HFF-Myc (cell line): ENCODE measurements around the gene ZNHIT6.

ENCODE experiments used
- DNase-seq: peaks from one replicate; pipeline ENCODE4 v3.0.0-alpha.2; 2011; ENCODE audit warnings: low read depth; ENCODE audit errors: extremely low read depth
- H3K4me3 ChIP-seq: replicated peaks from 2 replicates; pipeline ENCODE4 v1.5.1; 2011; ENCODE audit warnings: low read depth, mild to moderate bottlenecking, control low read depth, low read length
- TF ChIP-seq, protein P1 (sequence below): IDR thresholded peaks from 2 replicates; pipeline ENCODE4 v1.5.1; 2012; ENCODE audit warnings: mild to moderate bottlenecking, low read depth, low read length, control low read depth; ENCODE audit errors: missing control alignments

The ZNHIT6 gene

DNA sequence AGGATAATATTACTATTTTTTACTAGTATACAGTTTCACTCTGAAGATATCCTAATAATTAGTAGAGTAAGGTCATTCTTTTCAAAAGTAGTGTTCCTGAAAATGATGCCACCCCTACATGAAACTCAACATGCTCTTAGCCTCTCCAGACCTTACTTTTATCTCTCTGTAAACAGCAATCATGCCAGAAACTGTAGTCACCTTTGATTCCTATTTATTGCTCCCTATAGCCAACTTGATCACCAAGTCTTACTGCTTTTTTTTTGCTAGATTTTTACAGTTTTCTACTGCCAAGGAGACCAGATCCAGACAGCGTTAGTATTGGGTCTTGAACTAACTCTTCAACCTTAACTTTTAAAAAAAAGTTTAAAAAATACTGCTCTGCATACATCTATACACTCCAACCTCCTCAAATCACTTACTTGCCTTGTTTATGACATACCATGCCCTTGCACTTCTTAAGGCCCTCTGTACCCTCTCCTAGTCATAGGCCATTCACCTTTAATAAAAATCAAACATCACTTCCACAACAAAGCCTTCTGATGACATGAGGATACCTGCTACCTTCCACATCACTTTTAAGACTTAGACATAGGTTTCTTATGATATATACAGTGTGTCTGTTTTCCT lies 36.1 kb downstream of the ZNHIT6 start:
- H3K4me3 ChIP-seq, result no peak overlapping the region
- no peak for DNase-seq
- TF ChIP-seq, protein P1, sequence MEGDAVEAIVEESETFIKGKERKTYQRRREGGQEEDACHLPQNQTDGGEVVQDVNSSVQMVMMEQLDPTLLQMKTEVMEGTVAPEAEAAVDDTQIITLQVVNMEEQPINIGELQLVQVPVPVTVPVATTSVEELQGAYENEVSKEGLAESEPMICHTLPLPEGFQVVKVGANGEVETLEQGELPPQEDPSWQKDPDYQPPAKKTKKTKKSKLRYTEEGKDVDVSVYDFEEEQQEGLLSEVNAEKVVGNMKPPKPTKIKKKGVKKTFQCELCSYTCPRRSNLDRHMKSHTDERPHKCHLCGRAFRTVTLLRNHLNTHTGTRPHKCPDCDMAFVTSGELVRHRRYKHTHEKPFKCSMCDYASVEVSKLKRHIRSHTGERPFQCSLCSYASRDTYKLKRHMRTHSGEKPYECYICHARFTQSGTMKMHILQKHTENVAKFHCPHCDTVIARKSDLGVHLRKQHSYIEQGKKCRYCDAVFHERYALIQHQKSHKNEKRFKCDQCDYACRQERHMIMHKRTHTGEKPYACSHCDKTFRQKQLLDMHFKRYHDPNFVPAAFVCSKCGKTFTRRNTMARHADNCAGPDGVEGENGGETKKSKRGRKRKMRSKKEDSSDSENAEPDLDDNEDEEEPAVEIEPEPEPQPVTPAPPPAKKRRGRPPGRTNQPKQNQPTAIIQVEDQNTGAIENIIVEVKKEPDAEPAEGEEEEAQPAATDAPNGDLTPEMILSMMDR, result no peak

GRCh38 chr1:85665932-85666331 lies 42.3 kb downstream of the ZNHIT6 start:
- no peak overlapping the region for H3K4me3 ChIP-seq
- TF ChIP-seq, protein P1, result no peak
- DNase-seq, result no peak

DNA sequence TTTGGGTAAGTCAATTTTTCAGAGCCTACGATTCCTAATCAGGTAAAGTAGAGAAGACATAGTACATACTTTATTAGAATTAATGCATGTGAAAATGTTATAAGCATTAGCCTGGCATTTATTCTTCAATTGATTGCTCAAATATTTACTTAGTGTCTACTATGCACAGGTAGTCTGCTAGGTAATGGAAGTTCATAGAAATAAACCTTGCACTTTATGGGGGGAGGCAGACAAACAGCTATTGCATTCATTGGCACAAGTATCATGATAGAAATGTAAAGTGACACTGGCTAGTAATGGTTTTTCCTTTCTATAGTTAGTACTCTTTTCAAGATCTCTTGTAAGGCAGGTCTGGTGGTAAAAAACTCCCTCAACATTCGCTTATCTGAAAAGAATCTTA lies 44.9 kb downstream of the ZNHIT6 start:
- TF ChIP-seq, protein P1, result no peak
- no peak overlapping the region for H3K4me3 ChIP-seq
- no peak for DNase-seq

- TF ChIP-seq, protein P1, result no peak
- H3K4me3 ChIP-seq, result no peak overlapping the region
- no peak for DNase-seq
These were observed 46.5 kb downstream of the ZNHIT6 start for GRCh38 chr1:85661767-85662166.

GRCh38 chr1:85660541-85660940 lies 47.7 kb downstream of the ZNHIT6 start:
- TF ChIP-seq, protein P1, result no peak
- H3K4me3 ChIP-seq, result no peak overlapping the region
- no peak for DNase-seq

DNA sequence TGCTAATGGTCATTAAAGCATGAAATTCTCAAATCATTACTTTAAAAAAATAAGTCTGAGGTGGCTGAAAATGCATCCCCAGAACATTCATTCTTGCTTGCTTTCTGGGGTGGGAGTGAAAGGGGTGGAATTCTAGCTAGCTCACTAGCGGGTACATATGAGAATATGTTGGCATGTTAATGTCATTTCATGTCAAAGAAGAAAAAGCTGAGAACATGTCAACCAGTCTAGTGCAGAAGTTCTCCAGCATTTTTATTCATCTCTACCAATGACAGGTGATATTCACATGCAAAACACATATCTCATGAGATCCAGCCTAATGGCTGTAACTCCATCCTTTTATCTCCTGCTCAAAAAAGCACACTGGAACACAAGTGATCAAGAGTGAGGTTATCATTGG lies 49.1 kb downstream of the ZNHIT6 start:
- TF ChIP-seq, protein P1, result no peak
- H3K4me3 ChIP-seq, result no peak overlapping the region
- no peak for DNase-seq

DNA sequence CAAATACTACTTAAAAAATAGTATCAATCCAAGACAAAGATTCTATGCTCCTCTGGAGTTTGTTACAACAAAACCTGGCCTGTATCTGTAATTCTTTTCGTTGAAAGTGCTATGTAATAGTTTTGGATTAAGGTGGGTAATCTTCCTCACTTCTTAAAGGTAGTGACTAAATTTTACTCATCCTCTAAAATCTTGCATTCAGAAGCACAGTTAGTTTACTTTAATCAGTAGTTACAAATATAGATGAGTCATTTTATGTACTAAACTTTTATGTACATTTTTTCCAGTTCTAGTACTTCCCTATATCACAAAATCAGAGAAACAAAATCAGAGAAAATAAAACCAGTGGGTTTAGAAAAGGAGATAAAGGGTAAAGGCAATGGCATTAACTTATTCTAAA lies 51.3 kb downstream of the ZNHIT6 start:
- DNase-seq, result no peak
- H3K4me3 ChIP-seq, result no peak overlapping the region
- TF ChIP-seq, protein P1, result no peak
